Measurements from ENCODE around the gene ARHGAP5. TPM values are rescaled to one million over a fixed set of nuclear protein-coding genes. Genes with fewer than 3 reads are reported as not detected.

The ARHGAP5 gene
- total RNA-seq, 2 donors from 2014 or later = 52.7 to 58.4 TPM

DNA sequence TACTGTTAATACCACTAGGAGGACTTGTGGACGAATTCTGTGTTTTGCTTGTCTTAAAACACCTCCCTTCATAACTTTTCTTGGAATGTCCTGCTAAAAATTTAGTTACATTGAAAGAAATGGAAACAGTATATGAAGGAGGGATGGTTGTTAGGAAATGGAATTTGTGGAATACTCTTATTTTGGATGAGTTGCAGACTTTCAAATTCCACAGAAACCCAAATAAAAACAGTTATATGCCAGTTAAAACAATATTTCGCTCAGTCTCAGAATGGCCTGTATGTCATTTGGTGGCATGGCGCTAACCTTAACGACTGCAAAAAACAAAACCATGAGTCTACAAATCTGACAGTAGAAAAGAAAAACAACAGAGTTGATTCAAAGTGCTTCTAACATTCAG is 12.2 kb upstream of the ARHGAP5 start:
- no peaks in the 10 kb centered on the region for H3K4me1 ChIP-seq
- 78 to 81% methylated on average over 4 of the region's 4 CpGs for WGBS, 2 donors
- intact Hi-C loops (cut with DNase I) = no loop called here
- no peak overlapping the region for H3K4me3 ChIP-seq
- no peak for TF ChIP-seq POLR2A (IDR thresholded peaks at IDR 0.05)
- TF ChIP-seq, protein P1, sequence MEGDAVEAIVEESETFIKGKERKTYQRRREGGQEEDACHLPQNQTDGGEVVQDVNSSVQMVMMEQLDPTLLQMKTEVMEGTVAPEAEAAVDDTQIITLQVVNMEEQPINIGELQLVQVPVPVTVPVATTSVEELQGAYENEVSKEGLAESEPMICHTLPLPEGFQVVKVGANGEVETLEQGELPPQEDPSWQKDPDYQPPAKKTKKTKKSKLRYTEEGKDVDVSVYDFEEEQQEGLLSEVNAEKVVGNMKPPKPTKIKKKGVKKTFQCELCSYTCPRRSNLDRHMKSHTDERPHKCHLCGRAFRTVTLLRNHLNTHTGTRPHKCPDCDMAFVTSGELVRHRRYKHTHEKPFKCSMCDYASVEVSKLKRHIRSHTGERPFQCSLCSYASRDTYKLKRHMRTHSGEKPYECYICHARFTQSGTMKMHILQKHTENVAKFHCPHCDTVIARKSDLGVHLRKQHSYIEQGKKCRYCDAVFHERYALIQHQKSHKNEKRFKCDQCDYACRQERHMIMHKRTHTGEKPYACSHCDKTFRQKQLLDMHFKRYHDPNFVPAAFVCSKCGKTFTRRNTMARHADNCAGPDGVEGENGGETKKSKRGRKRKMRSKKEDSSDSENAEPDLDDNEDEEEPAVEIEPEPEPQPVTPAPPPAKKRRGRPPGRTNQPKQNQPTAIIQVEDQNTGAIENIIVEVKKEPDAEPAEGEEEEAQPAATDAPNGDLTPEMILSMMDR (IDR thresholded peaks at IDR 0.05) = no peak
- no peaks in the 10 kb centered on the region for H3K27me3 ChIP-seq
- no peaks in the 10 kb centered on the region for H3K9me3 ChIP-seq
- H3K36me3 ChIP-seq (replicated peaks in 1 of 2; ENCODE audit: insufficient read depth in 1 of 2, low read depth in 2 of 2) = no peaks in the 10 kb centered on the region
- ATAC-seq (no peak), DNase-seq (no peak)
- no peak overlapping the region for H3K27ac ChIP-seq

- H3K9me3 ChIP-seq = no peaks in the 10 kb centered on the region
- DNase-seq (no peak), ATAC-seq (no peak)
- H3K27me3 ChIP-seq = no peaks in the 10 kb centered on the region
- TF ChIP-seq, protein P1 (IDR thresholded peaks at IDR 0.05) = no peak
- no peak for TF ChIP-seq POLR2A (IDR thresholded peaks at IDR 0.05)
- no peak overlapping the region for H3K27ac ChIP-seq
- WGBS, 2 donors = 71 to 87% methylated on average over 2 of the region's 2 CpGs
- intact Hi-C loops (cut with DNase I) = no loop called here
- no peaks in the 10 kb centered on the region for H3K36me3 ChIP-seq (replicated peaks in 1 of 2; ENCODE audit: insufficient read depth in 1 of 2, low read depth in 2 of 2)
- no peaks in the 10 kb centered on the region for H3K4me1 ChIP-seq
- H3K4me3 ChIP-seq = no peak overlapping the region
Measured at GRCh38 chr14:32068708-32069107, 8.4 kb upstream of the ARHGAP5 start.

DNA sequence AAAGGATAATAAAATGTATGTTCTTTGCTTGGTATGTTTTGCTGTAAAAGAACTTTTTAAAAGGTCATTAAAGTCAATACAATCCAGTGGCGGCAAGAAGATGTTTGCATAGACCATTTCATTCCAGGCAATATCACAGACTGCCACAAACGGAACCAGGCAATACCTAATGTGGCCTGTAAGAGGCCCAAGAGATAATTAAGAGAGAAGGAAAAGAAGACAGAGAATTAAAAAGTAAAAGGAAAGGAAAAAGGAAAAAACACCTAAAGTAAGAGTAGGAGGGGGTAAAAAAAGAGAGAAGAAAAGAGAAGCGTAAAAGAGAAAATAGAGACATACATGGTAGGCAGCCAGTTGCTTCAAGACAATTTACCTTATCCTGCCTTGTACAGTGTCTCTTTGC is 6.8 kb upstream of the ARHGAP5 start:
- no peaks in the 10 kb centered on the region for H3K36me3 ChIP-seq (replicated peaks in 1 of 2; ENCODE audit: insufficient read depth in 1 of 2, low read depth in 2 of 2)
- 81 to 89% methylated on average over 3 of the region's 3 CpGs for WGBS, 2 donors
- no peak overlapping the region for H3K4me3 ChIP-seq
- TF ChIP-seq POLR2A (IDR thresholded peaks at IDR 0.05) = no peak
- TF ChIP-seq, protein P1 (IDR thresholded peaks at IDR 0.05) = no peak
- H3K9me3 ChIP-seq = no peaks in the 10 kb centered on the region
- no peak for ATAC-seq
- intact Hi-C loops (cut with DNase I) = loop anchor here (5.0 kb wide), 1 partner anchor 182 kb away; no protein-coding TSS in a partner anchor
- no peak for DNase-seq
- no peak overlapping the region for H3K27ac ChIP-seq
- no peaks in the 10 kb centered on the region for H3K27me3 ChIP-seq
- peaks cover 7% of the 10 kb centered on the region for H3K4me1 ChIP-seq

GRCh38 chr14:32072676-32073075 is 4.4 kb upstream of the ARHGAP5 start:
- ATAC-seq = no peak
- Histone ChIP-seq H3K9me3 (no peaks in the 10 kb centered on the region), H3K4me3 (no peak overlapping the region), H3K27me3 (no peaks in the 10 kb centered on the region), H3K27ac (no peak overlapping the region), H3K36me3 (replicated peaks in 1 of 2; ENCODE audit: insufficient read depth in 1 of 2, low read depth in 2 of 2) (no peaks in the 10 kb centered on the region), H3K4me1 (peaks cover 7% of the 10 kb centered on the region)
- no peak for TF ChIP-seq POLR2A (IDR thresholded peaks at IDR 0.05)
- TF ChIP-seq, protein P1 (IDR thresholded peaks at IDR 0.05) = no peak
- no peak for DNase-seq
- 81 to 94% methylated on average over 1 of the region's 1 CpG for WGBS, 2 donors
- intact Hi-C loops (cut with DNase I) = loop anchor here (5.0 kb wide), 1 partner anchor 180 kb away; no protein-coding TSS in a partner anchor

GRCh38 chr14:32073537-32074189 is 3.4 kb upstream of the ARHGAP5 start:
- Histone ChIP-seq H3K27me3 (no peaks in the 10 kb centered on the region), H3K36me3 (replicated peaks in 1 of 2; ENCODE audit: insufficient read depth in 1 of 2, low read depth in 2 of 2) (no peaks in the 10 kb centered on the region), H3K4me1 (peaks cover 7% of the 10 kb centered on the region), H3K27ac (peak overlapping the region in 1 of 4 donors; percentile 98), H3K4me3 (no peak overlapping the region), H3K9me3 (no peaks in the 10 kb centered on the region)
- intact Hi-C loops (cut with DNase I) = loop anchor here (5.0 kb wide), 1 partner anchor 179 kb away; no protein-coding TSS in a partner anchor
- WGBS, 2 donors = 45 to 60% methylated on average over 6 of the region's 6 CpGs
- no peak for ATAC-seq
- TF ChIP-seq, protein P1 (IDR thresholded peaks at IDR 0.05) = peak; percentile 38 to 87 (median 80)
- no peak for TF ChIP-seq POLR2A (IDR thresholded peaks at IDR 0.05)
- peak; percentile 60 to 85 (median 68) for DNase-seq

All from body of pancreas (tissue), 4 donors.